ENCODE measurements around the gene ZFYVE28. TPM values are rescaled to one million over a fixed set of nuclear protein-coding genes. Genes with fewer than 3 reads are reported as not detected.

The ZFYVE28 gene
- total and polyA plus RNA-seq, 10 of the 15 experiments (the other 5 are each of a cell fraction or from before 2014, with no cell fraction given) = 0.06 to 1.9 (median 0.22) TPM; not detected in 1

DNA sequence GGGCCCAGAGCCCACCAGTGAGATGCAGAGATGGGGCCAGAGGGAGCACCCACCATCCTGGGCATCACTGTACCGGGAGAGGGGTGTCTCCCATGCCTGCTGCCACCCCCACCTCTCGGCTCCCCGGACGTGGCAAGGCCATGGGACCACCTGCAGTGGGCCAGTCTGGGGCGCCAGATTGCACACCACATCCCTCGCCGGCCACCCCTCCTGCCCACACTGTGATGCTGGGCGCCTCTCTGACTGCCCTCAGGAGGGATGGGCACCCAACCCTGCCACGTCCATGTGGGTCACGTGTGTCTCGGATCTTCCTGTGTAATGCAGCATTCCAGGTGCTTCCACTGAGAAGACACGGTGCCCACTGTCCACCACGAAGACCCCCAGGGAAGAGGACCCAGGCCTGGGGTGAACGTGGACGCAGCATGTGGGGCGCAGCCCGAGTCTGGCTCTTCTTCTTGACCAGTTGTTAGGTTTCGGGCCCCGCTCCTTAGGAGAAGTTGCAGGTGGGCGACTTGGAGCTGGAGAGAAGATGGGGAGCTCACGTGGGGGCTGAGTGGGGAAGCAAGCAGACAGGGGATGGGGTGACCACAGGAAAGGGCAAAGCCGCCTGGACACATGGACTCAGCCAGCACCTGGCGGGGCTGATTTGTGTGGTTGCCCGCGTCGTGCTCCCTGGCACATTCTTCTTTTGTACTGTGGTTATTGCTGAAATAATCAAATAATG, 47.7 kb downstream of the ZFYVE28 start:
- Histone ChIP-seq H3K4me3 (no peak overlapping the region), H3K27ac (ENCODE audit: control insufficient read depth, insufficient read depth) (no peak overlapping the region), H3K9ac (ENCODE audit: control insufficient read depth, insufficient read depth, low read length) (no peak overlapping the region), H3K27me3 (replicated peaks in 1 of 2; ENCODE audit: control insufficient read depth in 2 of 2, insufficient read depth in 2 of 2, low read length in 1 of 2) (no peaks in the 10 kb centered on the region), H3K36me3 (ENCODE audit: control insufficient read depth in 2 of 2, insufficient read depth in 2 of 2, low read length in 1 of 2) (no peaks in the 10 kb centered on the region), H4K20me1 (ENCODE audit: control insufficient read depth, insufficient read depth) (no peaks in the 10 kb centered on the region), H2AFZ (ENCODE audit: control insufficient read depth, low read depth, low read length) (no peak overlapping the region), H3K79me2 (ENCODE audit: control insufficient read depth, insufficient read depth, low read length) (no peaks in the 10 kb centered on the region), H3K4me2 (ENCODE audit: control insufficient read depth, insufficient read depth) (no peak overlapping the region), H3K9me3 (replicated peaks; ENCODE audit: control insufficient read depth, insufficient read depth, low read length) (peaks cover 1% of the 10 kb centered on the region; the same call in 1 of the 3 replicates), H3K4me1 (ENCODE audit: control insufficient read depth, insufficient read depth, low read length) (no peaks in the 10 kb centered on the region)
- ATAC-seq (no peak), DNase-seq (ENCODE audit: low read depth, low spot score) (no peak), FAIRE-seq (no peak)
- CTCF ChIA-PET = interaction anchor here (0.7 kb wide), 1 partner anchor 555 kb away, joined by 4 read pairs; no protein-coding TSS in a partner anchor
- TF ChIP-seq ATF7 (IDR thresholded peaks at IDR 0.05; ENCODE audit: low read depth) (no peak), SUZ12 (IDR thresholded peaks at IDR 0.05; ENCODE audit: unreplicated experiment) (no peak), JUNB (IDR thresholded peaks at IDR 0.05) (no peak), EP300 (IDR thresholded peaks at IDR 0.05; ENCODE audit: borderline replicate concordance in 1 of 2, control insufficient read depth in 1 of 2, low read depth in 2 of 2, low read length in 2 of 2) (no peak), SREBF2 (IDR thresholded peaks at IDR 0.05; ENCODE audit: low read length) (no peak), RBBP5 (conservative IDR thresholded peaks at IDR 0.05) (no peak), NFYA (IDR thresholded peaks at IDR 0.05; ENCODE audit: borderline replicate concordance, low read depth, low read length) (no peak), TCF12 (IDR thresholded peaks at IDR 0.05; ENCODE audit: low read depth, low read length) (no peak), ASH2L (IDR thresholded peaks at IDR 0.05; ENCODE audit: borderline replicate concordance, low read depth) (no peak), SMARCA5 (IDR thresholded peaks at IDR 0.05) (no peak), FOXM1 (IDR thresholded peaks at IDR 0.05; ENCODE audit: low read depth, low read length) (no peak), NFIC (IDR thresholded peaks at IDR 0.05; ENCODE audit: low read depth, low read length) (no peak), CBX5 (IDR thresholded peaks at IDR 0.05; ENCODE audit: low read depth) (no peak), JUND (IDR thresholded peaks at IDR 0.05; ENCODE audit: low read depth, low read length) (no peak)
- TF ChIP-seq, protein P1, sequence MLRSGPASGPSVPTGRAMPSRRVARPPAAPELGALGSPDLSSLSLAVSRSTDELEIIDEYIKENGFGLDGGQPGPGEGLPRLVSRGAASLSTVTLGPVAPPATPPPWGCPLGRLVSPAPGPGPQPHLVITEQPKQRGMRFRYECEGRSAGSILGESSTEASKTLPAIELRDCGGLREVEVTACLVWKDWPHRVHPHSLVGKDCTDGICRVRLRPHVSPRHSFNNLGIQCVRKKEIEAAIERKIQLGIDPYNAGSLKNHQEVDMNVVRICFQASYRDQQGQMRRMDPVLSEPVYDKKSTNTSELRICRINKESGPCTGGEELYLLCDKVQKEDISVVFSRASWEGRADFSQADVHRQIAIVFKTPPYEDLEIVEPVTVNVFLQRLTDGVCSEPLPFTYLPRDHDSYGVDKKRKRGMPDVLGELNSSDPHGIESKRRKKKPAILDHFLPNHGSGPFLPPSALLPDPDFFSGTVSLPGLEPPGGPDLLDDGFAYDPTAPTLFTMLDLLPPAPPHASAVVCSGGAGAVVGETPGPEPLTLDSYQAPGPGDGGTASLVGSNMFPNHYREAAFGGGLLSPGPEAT (IDR thresholded peaks at IDR 0.05; ENCODE audit: low read depth) = no peak
- TF ChIP-seq, protein P2, sequence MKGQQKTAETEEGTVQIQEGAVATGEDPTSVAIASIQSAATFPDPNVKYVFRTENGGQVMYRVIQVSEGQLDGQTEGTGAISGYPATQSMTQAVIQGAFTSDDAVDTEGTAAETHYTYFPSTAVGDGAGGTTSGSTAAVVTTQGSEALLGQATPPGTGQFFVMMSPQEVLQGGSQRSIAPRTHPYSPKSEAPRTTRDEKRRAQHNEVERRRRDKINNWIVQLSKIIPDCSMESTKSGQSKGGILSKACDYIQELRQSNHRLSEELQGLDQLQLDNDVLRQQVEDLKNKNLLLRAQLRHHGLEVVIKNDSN (IDR thresholded peaks at IDR 0.05; ENCODE audit: borderline replicate concordance, extremely low read length, insufficient read depth, low read depth, low read length) = no peak
- TF ChIP-seq, protein P3, sequence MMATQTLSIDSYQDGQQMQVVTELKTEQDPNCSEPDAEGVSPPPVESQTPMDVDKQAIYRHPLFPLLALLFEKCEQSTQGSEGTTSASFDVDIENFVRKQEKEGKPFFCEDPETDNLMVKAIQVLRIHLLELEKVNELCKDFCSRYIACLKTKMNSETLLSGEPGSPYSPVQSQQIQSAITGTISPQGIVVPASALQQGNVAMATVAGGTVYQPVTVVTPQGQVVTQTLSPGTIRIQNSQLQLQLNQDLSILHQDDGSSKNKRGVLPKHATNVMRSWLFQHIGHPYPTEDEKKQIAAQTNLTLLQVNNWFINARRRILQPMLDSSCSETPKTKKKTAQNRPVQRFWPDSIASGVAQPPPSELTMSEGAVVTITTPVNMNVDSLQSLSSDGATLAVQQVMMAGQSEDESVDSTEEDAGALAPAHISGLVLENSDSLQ (IDR thresholded peaks at IDR 0.05) = no peak
- TF ChIP-seq, protein P4, sequence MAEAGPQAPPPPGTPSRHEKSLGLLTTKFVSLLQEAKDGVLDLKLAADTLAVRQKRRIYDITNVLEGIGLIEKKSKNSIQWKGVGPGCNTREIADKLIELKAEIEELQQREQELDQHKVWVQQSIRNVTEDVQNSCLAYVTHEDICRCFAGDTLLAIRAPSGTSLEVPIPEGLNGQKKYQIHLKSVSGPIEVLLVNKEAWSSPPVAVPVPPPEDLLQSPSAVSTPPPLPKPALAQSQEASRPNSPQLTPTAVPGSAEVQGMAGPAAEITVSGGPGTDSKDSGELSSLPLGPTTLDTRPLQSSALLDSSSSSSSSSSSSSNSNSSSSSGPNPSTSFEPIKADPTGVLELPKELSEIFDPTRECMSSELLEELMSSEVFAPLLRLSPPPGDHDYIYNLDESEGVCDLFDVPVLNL (IDR thresholded peaks at IDR 0.05; ENCODE audit: low read depth, low read length) = no peak
- intact Hi-C loops (cut with micrococcal nuclease; ENCODE audit: unreplicated experiment) = no loop called here
- no TSS peak for BruUV-seq (replicated peaks)
- POLR2A ChIA-PET = no interaction called here
- SMC1A ChIA-PET (ENCODE audit: uncharacterized antibody, unreplicated experiment) = no interaction called here
- RAD21 ChIA-PET (ENCODE audit: unreplicated experiment) = no interaction called here
- 56% methylated on average over 26 of the region's 26 CpGs for WGBS (ENCODE audit: insufficient coverage, insufficient replicate concordance, low lambda C conversion rate, missing lambda C conversion rate)
- in situ Hi-C loops (cut with MboI) = no loop called here

Measured in GM12878 (cell line).